Suppressor macrophage treated with lipopolysaccharide for 1 hour (primary cell): ENCODE results near the gene PPM1N.

Experiments
- DNase-seq, 3 donors: peaks; one replicate each; pipeline ENCODE4 v3.0.0-alpha.2; 2020 to 2022

PPM1N gene

GRCh38 chr19:45498411-45499195 is at the start of gene PPM1N:
PPM1N (plus strand) TSS chr19:45498443; CDS start chr19:45498473, 30 bp downstream.
- DNase-seq, result peak in 1 of 3 donors; percentile 64

DNA sequence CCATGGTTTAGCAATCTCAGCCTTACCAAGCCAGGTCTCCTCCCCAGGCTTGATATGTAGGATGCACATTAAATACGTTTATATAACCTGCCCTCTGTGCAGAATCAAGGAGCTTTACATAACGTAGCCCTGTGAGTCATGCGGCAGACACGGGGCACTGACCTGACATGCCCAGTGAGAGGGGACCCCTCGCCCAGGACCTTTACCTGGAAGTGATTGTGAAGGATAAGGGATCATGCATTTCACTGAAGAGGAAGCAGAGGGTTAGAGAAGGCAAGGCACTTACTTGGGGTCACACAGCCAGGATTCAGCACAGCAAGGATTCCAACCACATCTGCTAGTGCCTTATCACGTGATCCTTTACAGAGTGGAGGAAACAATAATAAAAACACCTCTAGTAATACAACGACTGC is 49.4 kb upstream of the PPM1N start:
- DNase-seq, result no peak

DNA sequence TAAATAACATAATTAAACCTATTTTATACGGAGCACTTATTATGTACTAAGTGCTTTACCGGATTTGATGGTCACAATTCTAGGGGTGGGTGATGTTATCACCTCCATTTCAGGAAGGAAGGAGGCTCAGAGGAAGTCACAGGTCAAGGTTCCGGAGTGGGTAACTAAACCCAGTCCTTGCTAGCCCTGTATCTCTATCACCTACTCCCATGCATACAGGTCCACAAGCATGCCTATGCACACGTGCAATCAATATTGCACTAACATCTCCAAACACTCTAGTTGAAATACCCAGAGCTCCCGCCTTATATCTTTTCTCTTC is 48.3 kb upstream of the PPM1N start:
- DNase-seq, result no peak

DNA sequence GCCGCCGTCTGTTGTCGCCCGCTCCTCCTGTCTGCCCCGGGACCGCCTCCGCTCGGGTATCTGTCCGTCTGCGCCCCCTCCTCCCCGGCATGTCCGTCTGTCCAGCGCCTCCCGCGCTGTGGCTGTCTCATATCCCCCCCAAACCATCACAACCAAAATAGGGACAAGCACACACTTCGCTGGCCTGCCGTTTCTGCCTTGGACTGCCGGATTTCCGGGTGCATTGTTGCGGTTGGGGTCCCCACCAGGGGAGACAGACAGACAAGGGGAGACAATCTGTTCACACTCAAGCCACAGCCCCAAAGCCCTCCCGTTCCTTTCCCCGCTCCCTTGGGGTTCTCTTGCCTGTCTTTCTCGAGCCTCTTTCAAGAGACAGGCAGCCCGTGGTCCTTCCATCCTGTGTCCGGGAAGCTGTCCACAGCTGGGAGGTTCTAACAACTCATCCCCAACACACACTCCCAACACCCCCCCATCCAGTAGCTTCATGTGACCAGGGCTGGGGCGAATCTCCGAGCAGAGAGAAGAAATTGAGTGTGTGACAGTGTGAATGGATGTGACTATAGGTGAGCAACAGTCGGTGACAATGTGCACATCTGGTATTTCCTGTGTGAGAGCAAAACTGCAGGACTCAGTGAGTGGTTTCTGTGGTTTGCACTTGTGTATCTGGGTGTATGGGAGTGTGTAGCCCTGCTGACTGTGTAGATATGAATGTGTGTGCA is 47.0 kb upstream of the PPM1N start:
- DNase-seq, result peak in 1 of 3 donors; percentile 28

GRCh38 chr19:45451850-45452387 is 46.3 kb upstream of the PPM1N start:
- no peak for DNase-seq

GRCh38 chr19:45455707-45456499 is 42.3 kb upstream of the PPM1N start:
- DNase-seq, result peak; percentile 94 to 97 (median 95)

GRCh38 chr19:45456500-45456815 is 41.8 kb upstream of the PPM1N start:
- DNase-seq, result no peak

GRCh38 chr19:45457776-45458175 is 40.5 kb upstream of the PPM1N start:
- DNase-seq, result no peak

GRCh38 chr19:45460807-45461347 is 37.4 kb upstream of the PPM1N start:
- no peak for DNase-seq

DNA sequence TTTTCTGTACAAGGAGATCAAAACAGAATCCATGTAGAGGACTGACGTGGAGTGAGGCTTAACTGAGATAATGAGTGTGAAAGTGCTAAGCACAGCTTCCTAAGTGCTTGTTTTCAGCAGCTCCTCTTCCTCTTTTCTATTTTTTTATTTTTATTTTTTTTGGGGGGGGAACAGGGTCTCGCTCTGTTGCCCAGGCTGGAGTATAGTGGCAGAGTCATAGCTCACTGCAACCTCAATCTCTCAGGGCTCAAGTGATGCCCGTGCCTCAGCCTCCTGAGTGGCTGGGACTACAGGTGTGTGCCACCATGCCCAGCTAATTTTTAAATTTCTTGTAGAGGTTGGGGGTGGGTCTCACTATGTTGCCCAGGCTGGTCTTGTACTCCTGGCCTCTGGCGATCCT is 36.1 kb upstream of the PPM1N start:
- DNase-seq, result no peak

GRCh38 chr19:45463241-45463640 is 35.0 kb upstream of the PPM1N start:
- DNase-seq, result no peak

DNA sequence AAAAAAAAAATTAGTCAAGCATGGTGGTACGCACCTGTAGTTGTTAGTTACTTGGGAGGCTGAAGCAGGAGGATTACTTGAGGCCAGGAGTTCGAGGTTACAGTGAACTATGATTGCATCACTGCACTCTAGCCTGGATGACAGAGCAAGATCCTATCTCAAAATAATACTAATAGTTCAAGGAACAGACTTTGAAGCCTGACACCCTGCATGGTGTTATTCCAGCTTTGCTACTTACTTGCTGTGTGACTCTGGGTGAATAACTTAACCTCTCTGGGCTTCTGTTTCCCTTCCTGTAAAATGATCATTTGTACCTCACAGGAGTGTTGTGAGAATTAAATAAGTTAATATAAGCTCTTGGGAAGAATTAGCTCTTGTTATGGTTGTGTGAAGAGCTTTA is 34.0 kb upstream of the PPM1N start:
- no peak for DNase-seq

DNA sequence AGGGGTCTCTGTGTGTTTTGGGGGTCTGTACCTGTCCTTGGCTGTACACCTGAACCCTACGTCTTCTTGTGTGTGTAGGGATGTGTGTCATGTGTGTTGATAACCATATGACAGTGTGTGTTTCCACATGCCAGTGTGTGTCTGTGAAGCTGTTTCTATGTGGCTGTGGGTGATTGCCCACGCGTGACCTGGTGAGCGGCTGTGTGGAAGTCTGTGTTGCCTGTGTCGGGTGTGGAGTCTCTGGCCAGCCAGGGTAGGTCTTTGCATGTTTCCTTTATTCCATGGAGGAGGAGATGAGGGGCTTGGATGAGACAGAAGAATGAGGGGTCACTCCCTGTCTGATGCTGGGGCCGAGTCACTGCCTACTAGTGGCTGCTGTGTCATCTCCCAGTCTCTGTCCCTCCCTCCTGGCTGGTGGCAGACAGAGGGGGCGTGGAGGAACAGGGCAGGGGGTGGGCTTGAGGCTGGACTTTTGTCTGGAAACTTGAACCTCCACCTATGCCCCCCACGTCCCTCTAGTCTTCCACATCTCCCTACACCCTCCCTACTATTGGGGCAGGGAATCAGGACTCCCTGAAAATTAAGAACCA is 33.3 kb upstream of the PPM1N start:
- peak in 2 of 3 donors; percentile 31 for DNase-seq

DNA sequence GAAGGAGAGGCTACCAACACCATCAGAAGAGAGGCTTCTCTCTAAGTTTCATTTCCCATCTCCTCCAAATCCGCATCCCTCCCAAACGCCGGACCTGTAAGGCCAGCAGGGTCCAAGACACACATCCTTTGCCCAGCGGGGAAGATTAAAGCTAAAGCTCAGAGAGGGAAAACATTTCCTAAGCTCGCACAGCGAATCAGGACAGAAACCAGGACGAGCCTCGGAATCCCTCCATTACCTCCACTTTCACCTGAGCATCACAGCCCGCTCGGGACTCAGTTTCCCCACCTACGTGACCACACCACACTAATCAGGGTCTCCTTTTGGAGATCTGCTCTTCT is 31.2 kb upstream of the PPM1N start:
- no peak for DNase-seq

DNA sequence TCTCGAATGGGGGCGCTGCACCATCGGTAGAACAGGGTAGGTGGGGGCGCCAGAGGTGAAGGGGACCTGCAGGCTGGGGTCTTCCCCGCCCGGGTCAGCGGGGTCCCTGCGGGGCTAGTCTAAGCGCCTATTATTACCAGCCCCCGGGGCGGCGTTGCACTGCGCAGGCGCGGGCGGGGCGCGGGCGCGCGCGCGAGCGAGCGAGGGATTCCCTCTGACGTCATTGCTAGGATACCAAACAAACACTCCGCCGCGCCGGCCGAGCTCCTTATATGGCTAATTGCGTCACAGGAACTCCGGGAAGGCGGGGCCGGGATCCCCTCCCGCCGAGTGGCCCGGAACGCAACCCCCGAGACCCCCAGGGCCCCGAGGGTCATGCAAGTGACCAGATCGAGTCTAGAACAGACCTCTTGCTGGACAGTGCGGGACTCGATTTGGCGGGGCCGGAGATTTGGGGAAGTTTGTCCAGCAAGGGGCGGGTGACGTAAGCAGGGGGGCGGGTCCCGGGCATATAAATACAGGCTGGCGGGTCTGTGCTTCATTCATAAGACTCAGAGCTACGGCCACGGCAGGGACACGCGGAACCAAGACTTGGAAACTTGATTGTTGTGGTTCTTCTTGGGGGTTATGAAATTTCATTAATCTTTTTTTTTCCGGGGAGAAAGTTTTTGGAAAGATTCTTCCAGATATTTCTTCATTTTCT is 30.6 kb upstream of the PPM1N start, which contains the start of gene FOSB:
TSS of gene FOSB (plus strand) at position 541 of the 703 bp plus-strand sequence. CDS start 591 bp downstream, outside the sequence.
- DNase-seq, result peak; percentile 98 to 99 (median 99)

DNA sequence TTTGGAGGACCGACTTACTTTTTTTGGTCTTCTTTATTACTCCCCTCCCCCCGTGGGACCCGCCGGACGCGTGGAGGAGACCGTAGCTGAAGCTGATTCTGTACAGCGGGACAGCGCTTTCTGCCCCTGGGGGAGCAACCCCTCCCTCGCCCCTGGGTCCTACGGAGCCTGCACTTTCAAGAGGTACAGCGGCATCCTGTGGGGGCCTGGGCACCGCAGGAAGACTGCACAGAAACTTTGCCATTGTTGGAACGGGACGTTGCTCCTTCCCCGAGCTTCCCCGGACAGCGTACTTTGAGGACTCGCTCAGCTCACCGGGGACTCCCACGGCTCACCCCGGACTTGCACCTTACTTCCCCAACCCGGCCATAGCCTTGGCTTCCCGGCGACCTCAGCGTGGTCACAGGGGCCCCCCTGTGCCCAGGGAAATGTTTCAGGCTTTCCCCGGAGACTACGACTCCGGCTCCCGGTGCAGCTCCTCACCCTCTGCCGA is 30.0 kb upstream of the PPM1N start:
- DNase-seq, result peak in 2 of 3 donors; percentile 49

DNA sequence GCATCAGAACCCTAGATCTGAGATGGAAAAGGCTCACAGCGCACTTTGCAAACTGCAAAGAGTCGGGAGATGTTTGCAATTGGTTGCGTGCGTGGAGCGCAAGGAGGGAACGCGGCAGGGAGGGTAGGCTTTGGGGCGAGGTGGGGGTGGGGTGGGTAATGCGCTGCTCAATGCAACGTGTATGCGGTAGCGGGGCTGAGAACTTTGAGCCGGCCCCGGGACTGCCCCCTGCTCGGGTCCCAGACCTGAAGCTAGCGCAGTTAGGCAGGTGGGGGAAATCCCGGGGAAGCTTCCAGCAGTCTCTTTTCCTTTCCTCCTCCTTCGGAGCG is 29.5 kb upstream of the PPM1N start:
- DNase-seq, result no peak

DNA sequence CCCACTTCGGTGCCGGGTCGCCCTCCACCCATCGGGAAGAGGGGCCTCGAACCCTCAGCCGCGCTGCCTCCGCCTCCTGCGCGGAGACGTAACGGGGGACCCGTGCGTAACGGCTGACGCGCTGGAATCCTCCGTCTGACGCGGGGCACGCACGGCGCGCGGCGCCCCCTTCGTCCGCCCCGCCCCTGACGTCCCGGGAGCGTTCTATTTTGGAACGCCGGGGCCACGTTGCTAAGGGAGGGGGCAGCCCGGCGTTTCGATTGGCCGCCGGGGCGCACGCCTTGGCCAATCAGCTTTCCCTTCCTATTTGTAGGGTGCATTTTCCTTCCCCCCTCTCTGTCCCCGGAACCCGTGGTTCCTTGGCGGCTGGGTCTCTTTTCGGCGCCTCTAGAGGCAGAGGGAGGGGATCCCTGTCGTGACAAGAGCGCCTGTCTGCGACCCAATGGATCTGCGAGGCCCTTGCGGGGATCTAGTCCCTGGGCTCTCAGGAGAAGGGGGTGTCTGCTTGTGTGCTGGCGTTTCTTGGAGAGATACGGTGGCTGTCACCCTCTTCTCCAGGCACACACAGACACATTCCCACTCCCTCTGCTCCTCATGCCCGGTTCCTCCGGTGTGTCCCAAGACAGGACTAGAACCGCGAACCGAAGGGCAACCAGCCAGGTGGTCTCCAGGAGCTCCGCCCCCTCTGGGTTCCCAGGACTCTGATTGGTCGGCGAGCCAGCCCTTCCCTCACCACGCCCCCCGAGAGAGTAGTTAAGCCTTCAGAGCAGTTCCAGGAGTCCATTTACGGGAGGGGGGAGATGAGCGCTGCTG is 28.9 kb upstream of the PPM1N start:
- peak; percentile 94 to 98 (median 96) for DNase-seq

GRCh38 chr19:45469945-45470761 is 28.1 kb upstream of the PPM1N start:
- peak; percentile 70 to 80 (median 72) for DNase-seq

DNA sequence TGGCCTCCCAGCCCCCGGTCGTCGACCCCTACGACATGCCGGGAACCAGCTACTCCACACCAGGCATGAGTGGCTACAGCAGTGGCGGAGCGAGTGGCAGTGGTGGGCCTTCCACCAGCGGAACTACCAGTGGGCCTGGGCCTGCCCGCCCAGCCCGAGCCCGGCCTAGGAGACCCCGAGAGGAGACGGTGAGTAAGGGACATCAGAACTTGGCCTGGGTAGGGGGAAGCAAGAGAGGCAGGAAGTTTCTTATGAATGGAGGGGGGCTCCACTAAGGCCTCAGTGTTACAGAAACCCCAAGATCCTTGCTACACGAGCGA is 27.5 kb upstream of the PPM1N start:
- DNase-seq, result no peak
